Measurements from ENCODE around the gene GALNT13.

GRCh38 chr2:154329510-154329909 lies 457.8 kb downstream of the GALNT13 start:
- TF ChIP-seq CTCF (IDR thresholded peaks at IDR 0.05) (no peak), POLR2A (IDR thresholded peaks at IDR 0.05) (no peak)

Measured in testis (tissue), 2 donors.